Vagina (tissue), 2 donors: ENCODE results near the gene PRR5L. TPM values are rescaled to one million over a fixed set of nuclear protein-coding genes. Genes with fewer than 3 reads are reported as not detected.

ENCODE experiments used
- DNase-seq, 2 donors: peaks; one replicate each; pipeline ENCODE4 v3.0.0-alpha.2; 2017; ENCODE audit errors: extremely low spot score in 2 of 2
- H3K27ac ChIP-seq: fragments of 200-600 bp; sonication (generic); one replicate; pipeline ENCODE4 v1.5.1; 2019
- H3K27me3 ChIP-seq: fragments of 200-600 bp; sonication (generic); one replicate; pipeline ENCODE4 v1.5.1; 2019
- H3K36me3 ChIP-seq, 2 donors: fragments of 200-600 bp; sonication (generic); one replicate each; pipeline ENCODE4 v1.5.1; 2017 to 2019
- H3K4me1 ChIP-seq: fragments of 200-600 bp; sonication (generic); one replicate; pipeline ENCODE4 v1.5.1; 2019
- H3K4me3 ChIP-seq, 2 donors: fragments of 200-600 bp; sonication (generic); 1 replicate in 1 of 2; 2 replicates in 1 of 2; pipeline ENCODE4 v1.5.1; 2016 to 2019
- H3K9me3 ChIP-seq: fragments of 200-600 bp; sonication (generic); one replicate; pipeline ENCODE4 v1.5.1; 2019
- POLR2A ChIP-seq, 2 donors: fragments of 450-650 bp; IDR thresholded peaks; one replicate each; pipeline ENCODE4 v1.6.1; 2017; ENCODE audit warnings: antibody characterized with exemption in 2 of 2, mild to moderate bottlenecking in 2 of 2, moderate library complexity in 2 of 2
- POLR2AphosphoS5 ChIP-seq, 2 donors: sonication (generic); formaldehyde crosslinking; IDR thresholded peaks; one replicate each; pipeline ENCODE4 v1.9.0; 2017; ENCODE audit warnings: antibody characterized with exemption in 2 of 2, mild to moderate bottlenecking in 2 of 2, low read depth in 1 of 2; ENCODE audit not compliant: insufficient read depth in 1 of 2
- intact Hi-C: fragments of 100-400 bp; cut with DNase I; formaldehyde crosslinking; loops from one replicate; pipeline ENCODE4 v1.15.1; 2023
- total RNA-seq: library from RNA; depleted of rRNA; stranded (reverse); fragments of >200 nt; gene quantifications from one replicate; pipeline ENCODE4 v1.2.3, GENCODE V29; 2016
- TF ChIP-seq, protein P1 (sequence below), 3 experiments: fragments of 450-650 bp in 2 of 3; fragments of 200-600 bp in 1 of 3; sonication (generic) in 1 of 3; IDR thresholded peaks; one replicate each; pipeline ENCODE4 v1.5.1; 2017 to 2019; ENCODE audit warnings: antibody characterized with exemption in 3 of 3, mild to moderate bottlenecking in 2 of 3, moderate library complexity in 2 of 3

PRR5L gene
- total RNA-seq, 1 donor from 2014 or later: 27.5 TPM

DNA sequence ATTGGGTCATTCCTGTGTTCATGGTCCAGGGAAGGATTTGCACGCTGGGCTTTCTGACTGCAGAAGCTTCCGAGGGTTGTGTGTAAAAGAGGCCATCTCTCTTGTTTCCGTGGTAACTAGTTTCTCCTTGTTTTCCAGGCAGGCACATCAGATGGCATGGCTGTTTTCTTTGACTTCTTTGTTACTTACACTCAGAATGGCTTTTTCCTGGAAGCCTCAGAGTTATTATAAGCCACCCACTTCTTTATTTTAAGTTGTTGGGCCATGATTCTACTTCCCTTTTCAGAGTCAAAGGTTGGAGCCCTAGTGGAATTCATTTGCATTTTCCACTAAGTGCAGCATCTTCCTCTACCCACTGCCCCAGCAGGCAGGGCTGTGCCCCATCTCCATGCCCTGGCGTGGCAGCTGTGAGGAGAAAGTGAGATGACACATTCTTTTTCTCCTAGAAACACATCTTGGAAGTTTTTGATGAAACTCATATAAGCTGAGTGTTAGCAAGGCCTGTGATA is 94.9 kb downstream of the PRR5L start:
- H3K4me3 ChIP-seq: no peak overlapping the region
- H3K27ac ChIP-seq: no peak overlapping the region
- H3K9me3 ChIP-seq: no peaks in the 10 kb centered on the region
- peaks cover 23% of the 10 kb centered on the region for H3K4me1 ChIP-seq
- no peaks in the 10 kb centered on the region for H3K36me3 ChIP-seq
- H3K27me3 ChIP-seq: no peaks in the 10 kb centered on the region
- intact Hi-C loops: no loop called here
- DNase-seq: no peak
- no peak for TF ChIP-seq POLR2AphosphoS5 (IDR thresholded peaks at IDR 0.05; ENCODE audit: insufficient read depth in 1 of 2, low read depth in 1 of 2)
- no peak for TF ChIP-seq POLR2A (IDR thresholded peaks at IDR 0.05)
- TF ChIP-seq, protein P1, sequence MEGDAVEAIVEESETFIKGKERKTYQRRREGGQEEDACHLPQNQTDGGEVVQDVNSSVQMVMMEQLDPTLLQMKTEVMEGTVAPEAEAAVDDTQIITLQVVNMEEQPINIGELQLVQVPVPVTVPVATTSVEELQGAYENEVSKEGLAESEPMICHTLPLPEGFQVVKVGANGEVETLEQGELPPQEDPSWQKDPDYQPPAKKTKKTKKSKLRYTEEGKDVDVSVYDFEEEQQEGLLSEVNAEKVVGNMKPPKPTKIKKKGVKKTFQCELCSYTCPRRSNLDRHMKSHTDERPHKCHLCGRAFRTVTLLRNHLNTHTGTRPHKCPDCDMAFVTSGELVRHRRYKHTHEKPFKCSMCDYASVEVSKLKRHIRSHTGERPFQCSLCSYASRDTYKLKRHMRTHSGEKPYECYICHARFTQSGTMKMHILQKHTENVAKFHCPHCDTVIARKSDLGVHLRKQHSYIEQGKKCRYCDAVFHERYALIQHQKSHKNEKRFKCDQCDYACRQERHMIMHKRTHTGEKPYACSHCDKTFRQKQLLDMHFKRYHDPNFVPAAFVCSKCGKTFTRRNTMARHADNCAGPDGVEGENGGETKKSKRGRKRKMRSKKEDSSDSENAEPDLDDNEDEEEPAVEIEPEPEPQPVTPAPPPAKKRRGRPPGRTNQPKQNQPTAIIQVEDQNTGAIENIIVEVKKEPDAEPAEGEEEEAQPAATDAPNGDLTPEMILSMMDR (IDR thresholded peaks at IDR 0.05): no peak

DNA sequence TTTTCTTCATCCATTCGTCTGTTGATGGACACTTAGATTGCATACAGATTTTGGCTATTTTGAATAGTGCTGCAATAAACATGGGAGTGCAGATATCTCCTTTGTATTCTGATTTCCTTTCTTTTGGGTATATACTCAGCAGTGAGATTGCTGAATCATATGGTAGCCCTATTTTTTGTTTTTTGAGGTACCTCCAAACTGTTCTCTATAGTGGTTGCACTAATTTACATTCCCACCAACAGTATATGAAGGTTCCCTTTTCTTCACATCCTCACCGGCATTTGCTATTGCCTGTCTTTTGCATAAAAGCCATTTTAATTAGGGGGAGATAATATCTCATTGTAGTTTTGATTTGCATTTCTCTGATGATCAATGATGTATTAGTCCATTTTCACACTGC is 96.1 kb downstream of the PRR5L start:
- H3K4me3 ChIP-seq: no peak overlapping the region
- H3K4me1 ChIP-seq: peaks cover 20% of the 10 kb centered on the region
- TF ChIP-seq, protein P1 (IDR thresholded peaks at IDR 0.05): no peak
- TF ChIP-seq POLR2A (IDR thresholded peaks at IDR 0.05): no peak
- no peak for TF ChIP-seq POLR2AphosphoS5 (IDR thresholded peaks at IDR 0.05; ENCODE audit: insufficient read depth in 1 of 2, low read depth in 1 of 2)
- DNase-seq: no peak
- no peak overlapping the region for H3K27ac ChIP-seq
- H3K27me3 ChIP-seq: no peaks in the 10 kb centered on the region
- intact Hi-C loops: no loop called here
- no peaks in the 10 kb centered on the region for H3K9me3 ChIP-seq
- no peaks in the 10 kb centered on the region for H3K36me3 ChIP-seq

DNA sequence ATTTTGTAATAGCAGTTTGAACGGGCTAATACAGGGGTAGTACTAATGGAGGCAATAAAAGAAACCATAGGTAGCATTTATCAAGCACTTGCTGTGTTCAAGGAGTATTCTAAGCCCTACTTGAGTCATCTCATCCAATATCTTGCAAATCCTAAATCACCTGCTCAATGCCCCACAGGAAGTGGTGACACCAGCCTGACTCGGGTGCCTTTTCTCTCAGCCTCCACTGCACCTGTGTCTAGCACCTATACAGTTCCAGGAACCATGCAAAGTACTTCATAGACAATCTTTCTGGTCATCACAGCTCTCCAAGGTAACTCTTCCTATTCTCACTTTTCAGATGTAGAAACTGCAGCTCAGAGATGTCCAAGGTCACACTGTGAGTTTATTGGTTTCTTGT is 98.0 kb downstream of the PRR5L start:
- Histone ChIP-seq H3K27me3 (no peaks in the 10 kb centered on the region), H3K4me3 (no peak overlapping the region), H3K4me1 (peaks cover 20% of the 10 kb centered on the region), H3K27ac (no peak overlapping the region), H3K9me3 (no peaks in the 10 kb centered on the region), H3K36me3 (no peaks in the 10 kb centered on the region)
- TF ChIP-seq POLR2A (IDR thresholded peaks at IDR 0.05): no peak
- no peak for DNase-seq
- intact Hi-C loops: no loop called here

DNA sequence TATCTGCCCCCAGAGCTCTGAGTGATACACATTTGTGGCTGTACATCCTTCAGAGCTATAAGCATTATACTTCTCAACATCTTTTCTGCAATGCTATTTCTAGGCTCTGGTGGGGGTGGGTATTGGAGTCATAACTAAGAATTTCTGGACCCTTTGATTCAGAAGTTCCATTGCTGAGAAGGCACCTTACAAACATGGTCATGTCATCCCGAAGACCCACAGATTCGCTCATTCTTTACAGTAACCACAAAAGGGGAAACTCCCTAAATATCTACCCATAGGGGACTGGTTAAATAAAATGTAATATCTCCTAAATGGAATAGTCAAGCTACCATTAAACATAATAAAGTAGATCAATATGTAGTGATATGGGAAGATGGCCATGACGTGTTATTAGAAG is 98.8 kb downstream of the PRR5L start:
- H3K4me1 ChIP-seq: peaks cover 12% of the 10 kb centered on the region
- no peaks in the 10 kb centered on the region for H3K36me3 ChIP-seq
- no peak overlapping the region for H3K27ac ChIP-seq
- H3K4me3 ChIP-seq: no peak overlapping the region
- intact Hi-C loops: no loop called here
- H3K27me3 ChIP-seq: no peaks in the 10 kb centered on the region
- DNase-seq: no peak
- no peaks in the 10 kb centered on the region for H3K9me3 ChIP-seq
- TF ChIP-seq POLR2AphosphoS5 (IDR thresholded peaks at IDR 0.05; ENCODE audit: insufficient read depth in 1 of 2, low read depth in 1 of 2) (no peak), POLR2A (IDR thresholded peaks at IDR 0.05) (no peak)
- TF ChIP-seq, protein P1 (IDR thresholded peaks at IDR 0.05): no peak

DNA sequence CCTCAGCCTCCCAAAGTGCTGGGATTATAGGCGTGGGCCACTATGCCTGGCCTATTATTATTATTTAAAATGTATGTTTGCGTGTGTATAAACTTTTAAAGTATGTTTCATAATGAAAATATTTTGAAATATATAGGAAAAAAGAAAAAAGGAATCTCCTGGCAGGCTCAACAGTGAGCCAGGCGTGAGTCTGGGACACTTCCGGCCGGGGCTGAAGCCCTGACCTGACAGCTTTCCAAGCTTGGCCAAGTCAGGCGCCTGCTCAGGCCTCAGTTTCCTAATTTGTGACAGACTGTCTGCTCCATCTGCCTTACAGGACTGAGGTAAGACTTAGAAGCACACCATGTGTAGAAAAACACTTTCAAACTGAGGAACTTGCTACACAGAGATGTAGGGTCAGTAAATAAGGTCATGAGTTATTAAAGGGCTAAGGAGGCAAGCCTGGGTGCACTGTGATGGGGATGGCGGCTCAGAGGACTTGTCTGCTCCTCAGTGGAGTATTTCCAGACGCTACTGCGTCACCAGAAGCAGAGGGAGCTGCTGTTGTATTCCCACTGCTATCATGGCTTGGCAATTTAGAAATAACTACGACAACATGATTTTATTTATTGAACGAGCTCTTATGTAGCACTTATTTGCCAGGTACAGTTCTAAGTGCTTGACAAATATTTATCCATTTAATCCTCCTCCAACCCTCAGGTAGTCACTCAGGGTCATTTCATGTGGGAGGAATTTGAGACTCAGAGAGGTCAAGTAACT is 100.1 kb downstream of the PRR5L start:
- TF ChIP-seq POLR2A (IDR thresholded peaks at IDR 0.05): no peak
- no peak for TF ChIP-seq POLR2AphosphoS5 (IDR thresholded peaks at IDR 0.05; ENCODE audit: insufficient read depth in 1 of 2, low read depth in 1 of 2)
- TF ChIP-seq, protein P1 (IDR thresholded peaks at IDR 0.05): no peak
- no peak for DNase-seq
- H3K27me3 ChIP-seq: no peaks in the 10 kb centered on the region

More for the DNA sequence above, 100.1 kb downstream of the PRR5L start:
- no peaks in the 10 kb centered on the region for H3K9me3 ChIP-seq
- H3K27ac ChIP-seq: no peak overlapping the region
- H3K4me1 ChIP-seq: peaks cover 3% of the 10 kb centered on the region
- no peaks in the 10 kb centered on the region for H3K36me3 ChIP-seq
- intact Hi-C loops: no loop called here
- no peak overlapping the region for H3K4me3 ChIP-seq
